Nephron progenitor cell (in vitro differentiated cells): ENCODE data around the gene ZNF319.

Experiments used
- DNase-seq: peaks from one replicate; pipeline ENCODE4 v3.0.0; 2021
- H3K27ac Mint-ChIP-seq: 2 replicates; pipeline ENCODE4 v1.8.0; 2021; ENCODE audit warnings: mild to moderate bottlenecking, moderate library complexity, mixed read lengths
- H3K27me3 Mint-ChIP-seq: 2 replicates; pipeline ENCODE4 v1.8.0; 2021; ENCODE audit warnings: mild to moderate bottlenecking, low read depth, mixed read lengths; ENCODE audit not compliant: poor library complexity
- H3K36me3 Mint-ChIP-seq: 2 replicates; pipeline ENCODE4 v1.8.0; 2021; ENCODE audit warnings: low read depth, mixed read lengths
- H3K4me1 Mint-ChIP-seq: 2 replicates; pipeline ENCODE4 v1.8.0; 2021; ENCODE audit warnings: mixed read lengths
- H3K4me3 Mint-ChIP-seq: 2 replicates; pipeline ENCODE4 v1.8.0; 2021; ENCODE audit warnings: mild to moderate bottlenecking, moderate library complexity, mixed read lengths
- H3K9me3 Mint-ChIP-seq: 2 replicates; pipeline ENCODE4 v1.8.0; 2021; ENCODE audit warnings: mild to moderate bottlenecking, moderate library complexity, mixed read lengths
- CTCF ChIP-seq: fragments of 200-600 bp; sonication (generic); IDR thresholded peaks from 2 replicates; pipeline ENCODE4 v1.5.0; 2021; ENCODE audit warnings: antibody characterized with exemption

Gene ZNF319

GRCh38 chr16:57956924-57957672 is 43.4 kb downstream of the ZNF319 start:
- H3K4me3 Mint-ChIP-seq, result no peak overlapping the region
- no peak overlapping the region for H3K27ac Mint-ChIP-seq
- H3K27me3 Mint-ChIP-seq, result peaks cover 5% of the 10 kb centered on the region
- TF ChIP-seq CTCF, result no peak
- H3K36me3 Mint-ChIP-seq, result no peaks in the 10 kb centered on the region
- peaks cover 4% of the 10 kb centered on the region for H3K4me1 Mint-ChIP-seq
- no peaks in the 10 kb centered on the region for H3K9me3 Mint-ChIP-seq
- no peak for DNase-seq

- no peak overlapping the region for H3K27ac Mint-ChIP-seq
- H3K4me1 Mint-ChIP-seq, result peaks cover 4% of the 10 kb centered on the region
- no peak overlapping the region for H3K4me3 Mint-ChIP-seq
- no peak for TF ChIP-seq CTCF
- peaks cover 5% of the 10 kb centered on the region for H3K27me3 Mint-ChIP-seq
- H3K9me3 Mint-ChIP-seq, result no peaks in the 10 kb centered on the region
- no peak for DNase-seq
- no peaks in the 10 kb centered on the region for H3K36me3 Mint-ChIP-seq
Measured at GRCh38 chr16:57956270-57956808, 44.1 kb downstream of the ZNF319 start.

- Mint-ChIP-seq H3K36me3 (no peaks in the 10 kb centered on the region), H3K4me1 (peaks cover 4% of the 10 kb centered on the region), H3K27ac (no peak overlapping the region), H3K4me3 (no peak overlapping the region), H3K27me3 (peaks cover 7% of the 10 kb centered on the region), H3K9me3 (no peaks in the 10 kb centered on the region)
- TF ChIP-seq CTCF, result no peak
- DNase-seq, result no peak
Measured at GRCh38 chr16:57955572-57956188, 44.8 kb downstream of the ZNF319 start.

- peak overlapping the region; percentile 53 for H3K27ac Mint-ChIP-seq
- peaks cover 4% of the 10 kb centered on the region for H3K4me1 Mint-ChIP-seq
- no peak for DNase-seq
- no peak overlapping the region for H3K4me3 Mint-ChIP-seq
- peaks cover 9% of the 10 kb centered on the region for H3K27me3 Mint-ChIP-seq
- H3K36me3 Mint-ChIP-seq, result no peaks in the 10 kb centered on the region
- H3K9me3 Mint-ChIP-seq, result no peaks in the 10 kb centered on the region
- no peak for TF ChIP-seq CTCF
Measured at GRCh38 chr16:57953857-57954256, 46.6 kb downstream of the ZNF319 start.

- no peaks in the 10 kb centered on the region for H3K36me3 Mint-ChIP-seq
- peaks cover 9% of the 10 kb centered on the region for H3K27me3 Mint-ChIP-seq
- TF ChIP-seq CTCF, result no peak
- H3K27ac Mint-ChIP-seq, result no peak overlapping the region
- H3K4me3 Mint-ChIP-seq, result no peak overlapping the region
- no peak for DNase-seq
- H3K9me3 Mint-ChIP-seq, result no peaks in the 10 kb centered on the region
- peaks cover 4% of the 10 kb centered on the region for H3K4me1 Mint-ChIP-seq
Measured at GRCh38 chr16:57952909-57953308, 47.6 kb downstream of the ZNF319 start.
